Measurements from ENCODE around the gene CLEC16A. TPM values are rescaled to one million over a fixed set of nuclear protein-coding genes. Genes with fewer than 3 reads are reported as not detected.

CLEC16A gene
- total RNA-seq, 1 donor from 2014 or later = 33.4 TPM

GRCh38 chr16:11079652-11080187, 135.4 kb downstream of the CLEC16A start:
- no peak for TF ChIP-seq CTCF (conservative IDR thresholded peaks at IDR 0.05)
- DNase-seq (ENCODE audit: extremely low spot score, unreplicated experiment) = no peak
- Mint-ChIP-seq H3K4me1 (ENCODE audit: unreplicated experiment) (peaks cover 61% of the 10 kb centered on the region), H3K4me3 (peak overlapping the region; percentile 35), H3K27me3 (no peaks in the 10 kb centered on the region), H3K36me3 (peaks cover 7% of the 10 kb centered on the region), H3K27ac (peak overlapping the region; percentile 63), H3K9me3 (no peaks in the 10 kb centered on the region)

GRCh38 chr16:11080327-11080967, 136.1 kb downstream of the CLEC16A start:
- TF ChIP-seq CTCF (conservative IDR thresholded peaks at IDR 0.05) = no peak
- H3K4me3 Mint-ChIP-seq = no peak overlapping the region
- no peak for DNase-seq (ENCODE audit: extremely low spot score, unreplicated experiment)
- H3K27ac Mint-ChIP-seq = no peak overlapping the region
- peaks cover 69% of the 10 kb centered on the region for H3K4me1 Mint-ChIP-seq (ENCODE audit: unreplicated experiment)
- no peaks in the 10 kb centered on the region for H3K9me3 Mint-ChIP-seq
- H3K27me3 Mint-ChIP-seq = no peaks in the 10 kb centered on the region
- H3K36me3 Mint-ChIP-seq = peaks cover 7% of the 10 kb centered on the region

GRCh38 chr16:11080999-11081630, 136.8 kb downstream of the CLEC16A start:
- Mint-ChIP-seq H3K27ac (no peak overlapping the region), H3K36me3 (peaks cover 7% of the 10 kb centered on the region), H3K9me3 (no peaks in the 10 kb centered on the region), H3K4me3 (no peak overlapping the region), H3K27me3 (no peaks in the 10 kb centered on the region), H3K4me1 (ENCODE audit: unreplicated experiment) (peaks cover 69% of the 10 kb centered on the region)
- no peak for TF ChIP-seq CTCF (conservative IDR thresholded peaks at IDR 0.05)
- no peak for DNase-seq (ENCODE audit: extremely low spot score, unreplicated experiment)

GRCh38 chr16:11082108-11082859, 137.9 kb downstream of the CLEC16A start:
- no peak for TF ChIP-seq CTCF (conservative IDR thresholded peaks at IDR 0.05)
- H3K4me1 Mint-ChIP-seq (ENCODE audit: unreplicated experiment) = peaks cover 62% of the 10 kb centered on the region
- peaks cover 7% of the 10 kb centered on the region for H3K36me3 Mint-ChIP-seq
- no peak overlapping the region for H3K4me3 Mint-ChIP-seq
- no peaks in the 10 kb centered on the region for H3K27me3 Mint-ChIP-seq
- no peak for DNase-seq (ENCODE audit: extremely low spot score, unreplicated experiment)
- H3K9me3 Mint-ChIP-seq = no peaks in the 10 kb centered on the region
- H3K27ac Mint-ChIP-seq = no peak overlapping the region

- H3K9me3 Mint-ChIP-seq = no peaks in the 10 kb centered on the region
- H3K4me1 Mint-ChIP-seq (ENCODE audit: unreplicated experiment) = peaks cover 57% of the 10 kb centered on the region
- no peak overlapping the region for H3K4me3 Mint-ChIP-seq
- H3K27me3 Mint-ChIP-seq = no peaks in the 10 kb centered on the region
- H3K27ac Mint-ChIP-seq = no peak overlapping the region
- TF ChIP-seq CTCF (conservative IDR thresholded peaks at IDR 0.05) = no peak
- H3K36me3 Mint-ChIP-seq = peaks cover 7% of the 10 kb centered on the region
- DNase-seq (ENCODE audit: extremely low spot score, unreplicated experiment) = no peak
Observed at GRCh38 chr16:11082860-11083388, 138.6 kb downstream of the CLEC16A start.

Data from type B pancreatic cell (in vitro differentiated cells).